IMR-90 (cell line): ENCODE results near the gene MPZ. TPM values are rescaled to one million over a fixed set of nuclear protein-coding genes. Genes with fewer than 3 reads are reported as not detected.

Experiments
- ATAC-seq: fragments of 200-7000 bp; cut with Tn5 transposase; 2 replicates; pipeline ENCODE4 v1.9.1; 2020; ENCODE audit warnings: low read depth, mild to moderate bottlenecking, moderate library complexity
- BruUV-seq: library from RNA; stranded (reverse); fragments of 400-500 nt; replicated peaks from 2 replicates; lab custom pipeline; 2021; lab: Mats Ljungman, UMichigan
- CTCF ChIA-PET: fragments of 300-600 bp; formaldehyde crosslinking; extraction: SDS; loops from one replicate; lab custom pipeline; 2021; ENCODE audit warnings: antibody characterized with exemption; lab: Yijun Ruan, JAX
- POLR2A ChIA-PET: fragments of 300-600 bp; sonication (Branson Sonifier 250); formaldehyde crosslinking; loops from one replicate; lab custom pipeline; 2022; ENCODE audit warnings: antibody characterized with exemption; ENCODE audit not compliant: unreplicated experiment; lab: Charles Lee
- DNase-seq: peaks from one replicate; pipeline ENCODE4 v3.0.0; 2013
- H2AFZ ChIP-seq: replicated peaks from 2 replicates; pipeline ENCODE3; 2013; ENCODE audit warnings: low read length, mild to moderate bottlenecking; ENCODE audit not compliant: poor library complexity
- H2AK5ac ChIP-seq: 2 replicates; pipeline ENCODE4 v1.6.1; 2013; ENCODE audit warnings: low read depth, low read length, inconsistent platforms
- H2AK9ac ChIP-seq: replicated peaks from 2 replicates; pipeline ENCODE3; 2013; ENCODE audit warnings: mild to moderate bottlenecking, low read depth, low read length, moderate library complexity; ENCODE audit not compliant: poor library complexity
- H2BK120ac ChIP-seq: 2 replicates; pipeline ENCODE4 v1.6.1; 2013; ENCODE audit warnings: low read depth, low read length, inconsistent platforms
- H2BK15ac ChIP-seq: 3 replicates; pipeline ENCODE4 v1.6.1; 2013; ENCODE audit warnings: low read depth, low read length, inconsistent platforms
- H2BK20ac ChIP-seq: 2 replicates; pipeline ENCODE4 v1.6.1; 2013; ENCODE audit warnings: low read depth, mild to moderate bottlenecking, inconsistent platforms, low read length, moderate library complexity
- H2BK5ac ChIP-seq: 2 replicates; pipeline ENCODE4 v1.6.1; 2013; ENCODE audit warnings: mild to moderate bottlenecking, low read depth, low read length, inconsistent platforms; ENCODE audit not compliant: poor library complexity, severe bottlenecking
- H3K14ac ChIP-seq: replicated peaks from 2 replicates; pipeline ENCODE4 v1.6.1; 2013; ENCODE audit warnings: low read depth, low read length, inconsistent platforms
- H3K18ac ChIP-seq: 2 replicates; pipeline ENCODE4 v1.6.1; 2013; ENCODE audit warnings: low read depth, low read length, control low read depth
- H3K23ac ChIP-seq: 2 replicates; pipeline ENCODE4 v1.6.1; 2013; ENCODE audit warnings: low read depth, low read length, inconsistent platforms
- H3K27ac ChIP-seq: 2 replicates; pipeline ENCODE4 v1.5.1; 2013; ENCODE audit warnings: mild to moderate bottlenecking, control low read depth, low read length; ENCODE audit not compliant: insufficient read depth
- H3K27me3 ChIP-seq: 2 replicates; pipeline ENCODE4 v1.6.1; 2013; ENCODE audit warnings: low read length; ENCODE audit not compliant: control insufficient read depth, insufficient read depth
- H3K36me3 ChIP-seq: 2 replicates; pipeline ENCODE4 v1.6.1; 2013; ENCODE audit warnings: low read length, mixed read lengths; ENCODE audit not compliant: control insufficient read depth, insufficient read depth
- H3K4ac ChIP-seq: 2 replicates; pipeline ENCODE4 v1.6.1; 2013; ENCODE audit warnings: low read depth, low read length, inconsistent platforms
- H3K4me1 ChIP-seq: 2 replicates; pipeline ENCODE4 v1.6.1; 2013; ENCODE audit warnings: low read length, mixed read lengths; ENCODE audit not compliant: control insufficient read depth, insufficient read depth
- H3K4me2 ChIP-seq: 2 replicates; pipeline ENCODE4 v1.6.1; 2013; ENCODE audit warnings: low read depth, mild to moderate bottlenecking, control low read depth, low read length, moderate library complexity
- H3K4me3 ChIP-seq: 2 replicates; pipeline ENCODE4 v1.5.1; 2013; ENCODE audit warnings: low read depth, mild to moderate bottlenecking, control low read depth, low read length, moderate library complexity; ENCODE audit not compliant: insufficient read depth
- H3K56ac ChIP-seq: 2 replicates; pipeline ENCODE4 v1.6.1; 2013; ENCODE audit warnings: low read length, inconsistent platforms; ENCODE audit not compliant: insufficient read depth; ENCODE audit errors: extremely low read depth
- H3K79me1 ChIP-seq, 2 experiments: 2 replicates each; pipeline ENCODE4 v1.6.1; 2013; ENCODE audit warnings: low read length in 2 of 2, inconsistent platforms in 1 of 2, low read depth in 1 of 2
- H3K9ac ChIP-seq: 2 replicates; pipeline ENCODE4 v1.6.1; 2013; ENCODE audit warnings: low read depth, low read length, control low read depth
- H3K9me1 ChIP-seq: 2 replicates; pipeline ENCODE4 v1.6.1; 2013; ENCODE audit warnings: low read length, inconsistent platforms; ENCODE audit not compliant: insufficient read depth
- H3K9me3 ChIP-seq: 2 replicates; pipeline ENCODE4 v1.6.1; 2013; ENCODE audit warnings: low read length; ENCODE audit not compliant: control insufficient read depth, insufficient read depth
- H4K20me1 ChIP-seq: 2 replicates; pipeline ENCODE4 v1.6.1; 2013; ENCODE audit warnings: low read length, inconsistent platforms; ENCODE audit not compliant: insufficient read depth
- H4K5ac ChIP-seq: 2 replicates; pipeline ENCODE4 v1.6.1; 2013; ENCODE audit warnings: mild to moderate bottlenecking, low read depth, low read length, control low read depth
- H4K8ac ChIP-seq, 2 experiments: 2 replicates each; pipeline ENCODE4 v1.6.1; 2013; ENCODE audit warnings: low read depth in 2 of 2, low read length in 2 of 2, control low read depth in 1 of 2, inconsistent platforms in 1 of 2
- H4K91ac ChIP-seq: 2 replicates; pipeline ENCODE4 v1.6.1; 2013; ENCODE audit warnings: low read depth, low read length, inconsistent platforms; ENCODE audit not compliant: insufficient read depth
- MXI1 ChIP-seq: IDR thresholded peaks from 2 replicates; pipeline ENCODE4 v1.6.1; 2012; ENCODE audit warnings: low read depth, mild to moderate bottlenecking, low read length, moderate library complexity, borderline replicate concordance
- SMC3 ChIP-seq: fragments of 150-350 bp; IDR thresholded peaks from 2 replicates; pipeline ENCODE4 v1.6.1; 2016; ENCODE audit warnings: low read depth, mild to moderate bottlenecking, antibody characterized with exemption, low read length, moderate library complexity
- WGBS, 2 experiments: methylation state at CpG; one replicate each; pipeline versions ENCODE4 v1.1.5 to v1.1.7; 2013; ENCODE audit warnings: missing lambda C conversion rate in 2 of 2; ENCODE audit not compliant: insufficient read length in 1 of 2; ENCODE audit errors: extremely low coverage in 2 of 2; 5-methylcytosine and 5-hydroxymethylcytosine counted together
- dilution Hi-C: fragments of 300-500 bp; cut with HindIII; formaldehyde crosslinking; loops from one replicate; pipeline ENCODE4 v1.14.3; 2018; ENCODE audit warnings: low sequenced_read_pairs; ENCODE audit not compliant: unreplicated experiment
- in situ Hi-C: fragments of 300-500 bp; cut with MboI; formaldehyde crosslinking; loops from 3 replicates; pipeline ENCODE4 v1.14.3; 2019; ENCODE audit warnings: low sequenced_read_pairs, inconsistent platforms, mixed read lengths
- intact Hi-C: fragments of 100-400 bp; cut with micrococcal nuclease; formaldehyde crosslinking; loops from 2 replicates; pipeline ENCODE4 v1.10.0; 2022
- polyA plus RNA-seq, 3 experiments: library from polyadenylated mRNA; depleted of rRNA; stranded (reverse); fragments of >200 nt; gene quantifications; 2 replicates each; pipeline ENCODE4 v1.2.3, GENCODE V29; 2012; ENCODE audit warnings: low replicate concordance in 1 of 3
- total RNA-seq: library from RNA; depleted of rRNA; stranded (reverse); fragments of >200 nt; gene quantifications from 2 replicates; pipeline ENCODE4 v1.2.3, GENCODE V29; 2012
- TF ChIP-seq, protein P1 (sequence below): fragments of 150-350 bp; IDR thresholded peaks from 2 replicates; pipeline ENCODE4 v1.6.1; 2017; ENCODE audit warnings: mild to moderate bottlenecking, antibody characterized with exemption, low read length, low read depth

MPZ gene
- total and polyA plus RNA-seq, 2 of the 4 experiments (the other 2 are of a cell fraction), result 0.18 to 0.96 TPM

DNA sequence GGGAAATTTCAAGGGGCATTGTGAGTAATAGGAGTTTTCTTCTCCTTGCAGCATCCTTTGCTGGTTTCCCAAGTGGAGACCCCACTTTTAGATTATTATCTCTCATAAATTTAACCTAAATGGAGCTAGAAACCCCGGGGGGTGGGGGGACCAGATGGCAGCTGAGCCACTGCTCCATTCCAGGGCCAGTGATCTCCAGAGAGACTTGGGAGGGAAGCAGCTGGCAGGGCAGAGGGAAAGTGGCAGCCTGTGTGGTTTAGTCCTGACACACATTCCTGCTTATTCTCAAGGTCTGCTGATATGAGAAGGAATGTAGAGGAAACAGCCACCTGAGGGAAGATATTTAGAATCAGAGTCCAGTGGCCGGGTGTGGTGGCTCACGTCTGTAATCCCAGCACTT is 34.9 kb downstream of the MPZ start:
- Histone ChIP-seq H3K4me1 (0 out of 2 replicates have a peak, but pooled peaks cover 1% of the 10 kb centered on the region), H4K20me1 (no peaks in the 10 kb centered on the region), H3K27me3 (peaks cover 16% of the 10 kb centered on the region), H3K4me2 (no peak overlapping the region), H3K18ac (no peak overlapping the region), H2AK9ac (no peak overlapping the region), H4K91ac (no peak overlapping the region), H3K27ac (no peak overlapping the region), H3K9me1 (no peaks in the 10 kb centered on the region), H2BK120ac (no peak overlapping the region), H3K23ac (no peak overlapping the region), H2BK20ac (no peak overlapping the region), H4K5ac (no peak overlapping the region), H2BK5ac (no peak overlapping the region), H2BK15ac (no peak overlapping the region), H3K14ac (no peak overlapping the region), H2AK5ac (no peak overlapping the region), H3K56ac (no peak overlapping the region), H3K36me3 (no peaks in the 10 kb centered on the region), H3K9me3 (no peaks in the 10 kb centered on the region), H4K8ac (no peak overlapping the region), H3K4ac (no peak overlapping the region), H3K9ac (no peak overlapping the region), H3K79me1 (no peaks in the 10 kb centered on the region), H2AFZ (no peak overlapping the region), H3K4me3 (no peak overlapping the region)
- dilution Hi-C loops, result no loop called here
- ChIA-PET POLR2A (no interaction called here), CTCF (interaction anchor here (0.6 kb wide), 1 partner anchor 11 kb away, joined by 3 read pairs; no protein-coding TSS in a partner anchor)
- WGBS, 2 experiments, result no CpG with 5 or more reads among the region's 3 CpGs
- in situ Hi-C loops, result no loop called here
- ATAC-seq (no peak), DNase-seq (no peak)
- intact Hi-C loops, result loop anchor here (5.0 kb wide), 1 partner anchor 38 kb away; the partner anchor contains the start of gene NR1I3
- TF ChIP-seq MXI1 (no peak), SMC3 (no peak)
- TF ChIP-seq, protein P1, sequence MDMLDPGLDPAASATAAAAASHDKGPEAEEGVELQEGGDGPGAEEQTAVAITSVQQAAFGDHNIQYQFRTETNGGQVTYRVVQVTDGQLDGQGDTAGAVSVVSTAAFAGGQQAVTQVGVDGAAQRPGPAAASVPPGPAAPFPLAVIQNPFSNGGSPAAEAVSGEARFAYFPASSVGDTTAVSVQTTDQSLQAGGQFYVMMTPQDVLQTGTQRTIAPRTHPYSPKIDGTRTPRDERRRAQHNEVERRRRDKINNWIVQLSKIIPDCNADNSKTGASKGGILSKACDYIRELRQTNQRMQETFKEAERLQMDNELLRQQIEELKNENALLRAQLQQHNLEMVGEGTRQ, result no peak
- no TSS peak for BruUV-seq
